SH-SY5Y (cell line): ENCODE data around the gene FOXJ3.

Experiments
- GATA2 ChIP-seq: IDR thresholded peaks from 2 replicates; pipeline ENCODE4 v1.6.1; 2011; ENCODE audit warnings: mild to moderate bottlenecking, low read depth, low read length
- GATA3 ChIP-seq: IDR thresholded peaks from 2 replicates; pipeline ENCODE4 v1.6.1; 2011; ENCODE audit warnings: low read depth, mild to moderate bottlenecking, low read length, moderate library complexity

The FOXJ3 gene

DNA sequence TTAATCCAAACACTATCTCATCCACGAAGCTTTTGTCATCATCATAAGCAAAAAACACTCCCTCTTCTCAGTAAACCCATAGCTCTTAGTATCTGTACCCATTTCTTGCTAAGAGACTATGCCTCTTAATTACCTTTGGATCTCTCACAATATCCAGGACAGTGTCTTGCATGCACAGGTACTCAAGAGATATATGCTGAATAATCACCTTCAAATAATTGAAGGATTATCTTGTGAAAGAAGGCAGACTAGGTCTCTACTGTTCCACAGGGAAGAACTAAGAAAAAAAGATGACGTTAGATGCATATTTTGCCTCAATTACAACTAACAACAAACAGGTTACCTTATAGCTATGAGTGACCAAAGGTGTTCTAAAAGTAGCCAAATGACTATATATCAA, 11.5 kb downstream of the FOXJ3 start:
- no peak for TF ChIP-seq GATA3
- TF ChIP-seq GATA2: no peak

DNA sequence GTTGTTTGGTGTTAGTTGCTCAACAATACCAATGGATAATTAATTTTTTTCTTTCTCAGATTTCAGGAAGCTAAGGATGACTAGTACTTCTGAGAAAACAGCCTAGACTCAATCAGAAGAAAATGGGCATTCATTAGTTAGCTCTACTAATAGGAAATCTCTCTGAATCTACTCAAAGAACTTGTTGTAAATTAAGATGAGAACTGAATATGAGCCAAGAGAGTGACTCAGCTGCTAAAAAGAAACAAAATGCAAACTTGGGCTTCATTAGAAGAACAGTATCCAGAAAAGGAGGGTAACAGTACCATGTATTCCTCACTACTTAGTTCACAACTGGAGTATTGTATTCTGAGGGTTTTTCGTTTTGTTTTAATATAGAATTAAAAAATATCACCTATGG, 12.5 kb downstream of the FOXJ3 start:
- no peak for TF ChIP-seq GATA2
- no peak for TF ChIP-seq GATA3

DNA sequence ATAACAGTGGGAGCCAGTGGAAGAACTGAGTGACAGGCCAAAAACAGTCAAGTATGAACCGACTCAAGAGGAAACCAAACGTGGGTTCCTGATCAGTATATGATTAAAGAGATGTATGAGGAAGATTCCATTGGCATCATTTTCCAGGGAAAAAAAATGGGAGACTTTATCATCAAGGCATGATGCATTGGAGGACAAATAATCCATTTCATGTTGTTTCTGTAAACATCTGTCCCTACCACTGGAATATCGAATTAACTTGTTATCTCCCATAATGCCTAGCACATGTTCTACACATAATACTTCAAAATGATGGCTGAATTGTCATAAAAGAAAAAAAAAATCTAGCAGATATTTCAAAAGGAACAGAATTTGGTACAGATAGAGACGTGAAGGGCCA, 13.3 kb downstream of the FOXJ3 start:
- no peak for TF ChIP-seq GATA2
- TF ChIP-seq GATA3: no peak; the same call in 1 of the 2 replicates

DNA sequence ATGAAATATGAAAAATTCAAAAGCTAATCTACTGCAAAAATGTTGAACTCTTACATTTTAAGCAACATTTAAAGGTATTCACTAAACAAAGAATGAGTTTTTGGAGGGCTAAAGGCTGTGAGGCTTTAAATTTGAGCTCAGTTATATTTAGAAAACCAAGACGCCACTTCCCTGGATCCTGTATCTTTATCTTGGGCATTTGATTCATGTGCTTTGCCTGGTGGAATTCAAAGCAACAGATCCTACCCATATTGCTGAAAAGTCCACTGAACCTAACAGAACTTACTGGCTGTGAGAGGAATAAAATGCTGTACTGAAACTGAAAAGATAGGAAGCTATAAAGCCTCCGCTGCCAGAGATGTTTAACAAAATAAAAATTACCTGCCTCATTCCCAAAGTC, 14.3 kb downstream of the FOXJ3 start:
- TF ChIP-seq GATA2 (no peak), GATA3 (no peak)

DNA sequence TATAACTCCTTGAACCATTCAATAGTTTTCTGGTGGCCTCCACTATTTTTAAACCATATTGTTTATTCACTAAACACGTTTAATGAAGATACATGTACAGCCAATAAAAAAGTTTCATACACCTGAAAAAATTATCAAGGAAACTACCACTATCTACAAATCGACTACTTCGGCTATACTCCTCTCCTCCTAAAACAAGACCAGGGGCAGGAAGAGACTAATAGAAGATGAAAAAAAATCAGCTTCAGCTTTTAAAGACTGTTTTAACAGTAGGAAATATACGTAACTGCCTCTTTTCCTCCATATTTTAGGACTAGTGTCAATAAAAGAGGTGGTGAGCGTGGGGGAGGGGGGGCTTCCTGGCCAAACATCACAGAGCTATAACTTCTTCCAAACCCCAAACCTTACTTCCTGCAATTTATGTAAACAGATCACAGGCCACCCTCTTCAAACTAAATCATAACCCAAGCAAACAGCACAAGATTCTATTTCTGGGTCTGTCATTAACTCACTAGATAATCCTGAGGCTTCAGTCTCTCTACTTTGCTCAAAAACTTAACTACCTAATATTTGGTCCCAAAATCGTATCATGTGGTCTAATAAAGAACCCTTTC, 15.1 kb downstream of the FOXJ3 start:
- TF ChIP-seq GATA2 (no peak), GATA3 (no peak)

DNA sequence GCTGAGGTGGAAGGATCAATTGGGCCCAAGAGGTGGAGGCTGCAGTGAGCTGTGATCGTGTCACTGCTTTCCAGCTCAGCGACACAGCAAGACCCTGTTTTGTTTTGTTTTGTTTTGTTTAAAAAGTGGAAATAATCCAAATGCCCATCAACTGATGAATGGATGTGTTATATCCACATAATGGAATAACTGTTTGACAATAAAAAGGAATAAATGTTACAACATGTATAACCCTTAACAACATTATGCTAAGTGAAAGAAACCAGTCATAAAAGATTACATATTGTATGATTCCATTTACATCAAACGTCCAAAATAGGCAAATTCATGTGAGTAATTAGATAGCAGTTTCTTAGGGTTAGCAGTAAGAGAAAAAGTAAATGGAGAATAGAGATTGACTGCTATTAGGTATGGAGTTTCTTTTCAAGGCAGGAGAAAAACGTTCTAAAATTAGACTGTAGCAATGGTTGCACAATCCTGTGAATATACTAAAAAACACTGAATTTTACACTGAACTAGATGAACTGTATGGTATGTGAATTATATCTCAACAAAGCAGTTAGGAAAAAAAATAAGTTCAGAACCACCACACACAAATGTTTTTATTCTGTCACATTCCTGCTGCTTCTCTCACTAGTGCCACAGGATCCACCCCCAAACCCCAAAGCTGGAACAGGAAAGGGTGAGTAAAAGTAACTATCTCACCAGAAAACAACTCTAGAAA, 15.7 kb downstream of the FOXJ3 start:
- TF ChIP-seq GATA3 (no peak), GATA2 (no peak)

DNA sequence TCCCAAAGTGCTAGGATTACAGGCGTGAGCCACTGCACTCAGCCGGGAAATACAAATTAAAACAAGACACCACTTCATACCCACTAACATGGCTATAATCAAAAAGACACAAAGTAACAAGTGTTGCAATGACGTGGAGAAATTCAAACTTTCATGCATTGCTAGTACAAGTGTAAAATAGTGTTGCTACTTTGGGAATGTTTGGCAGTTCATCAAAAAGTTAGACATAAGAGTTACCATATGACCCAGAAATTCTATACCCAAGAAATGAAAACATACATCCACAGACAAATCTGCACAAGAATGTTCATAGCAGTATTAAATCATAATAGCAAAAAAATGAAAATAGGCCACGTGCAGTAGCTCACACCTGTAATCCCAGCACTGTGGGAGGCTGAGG, 16.4 kb downstream of the FOXJ3 start:
- TF ChIP-seq GATA2: no peak
- no peak for TF ChIP-seq GATA3

DNA sequence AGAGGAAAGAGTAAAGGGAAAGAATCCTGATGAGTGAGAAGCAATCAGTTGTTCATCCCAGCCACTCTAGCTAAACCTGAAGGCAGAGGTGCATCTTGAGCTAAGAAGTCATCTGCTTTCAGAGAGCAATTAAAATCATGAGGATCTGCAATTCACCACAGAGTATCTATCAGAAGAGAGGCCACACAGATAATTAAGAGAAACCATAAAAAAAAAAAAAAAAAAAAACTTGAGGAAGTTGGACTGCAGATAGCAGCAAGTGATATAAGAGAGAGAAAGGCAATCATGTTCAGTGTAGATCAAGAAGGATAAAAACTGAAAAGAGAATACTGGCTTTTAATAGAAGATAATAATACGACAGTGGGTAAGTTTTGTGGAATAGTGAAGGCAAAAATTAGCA, 17.7 kb downstream of the FOXJ3 start:
- TF ChIP-seq GATA2: no peak
- TF ChIP-seq GATA3: no peak

DNA sequence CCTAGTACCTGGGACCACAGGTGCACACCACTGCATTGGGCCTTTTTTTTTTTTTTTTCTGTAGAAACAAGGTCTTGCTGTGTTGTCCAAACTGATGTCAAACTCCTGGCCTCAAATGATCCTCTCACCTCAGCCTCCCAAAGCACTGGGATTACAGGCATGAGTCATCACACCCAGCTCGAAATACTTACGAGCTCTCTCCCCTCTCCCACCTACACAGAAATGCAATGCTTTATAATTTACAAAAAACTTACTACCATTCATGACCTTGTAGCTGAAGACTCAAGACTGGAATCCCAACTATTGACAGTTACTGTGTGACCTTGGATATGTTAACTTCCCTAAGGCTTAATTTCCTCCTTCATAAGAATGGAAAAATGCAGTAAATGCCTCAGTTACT, 18.7 kb downstream of the FOXJ3 start:
- TF ChIP-seq GATA3: no peak
- no peak for TF ChIP-seq GATA2

DNA sequence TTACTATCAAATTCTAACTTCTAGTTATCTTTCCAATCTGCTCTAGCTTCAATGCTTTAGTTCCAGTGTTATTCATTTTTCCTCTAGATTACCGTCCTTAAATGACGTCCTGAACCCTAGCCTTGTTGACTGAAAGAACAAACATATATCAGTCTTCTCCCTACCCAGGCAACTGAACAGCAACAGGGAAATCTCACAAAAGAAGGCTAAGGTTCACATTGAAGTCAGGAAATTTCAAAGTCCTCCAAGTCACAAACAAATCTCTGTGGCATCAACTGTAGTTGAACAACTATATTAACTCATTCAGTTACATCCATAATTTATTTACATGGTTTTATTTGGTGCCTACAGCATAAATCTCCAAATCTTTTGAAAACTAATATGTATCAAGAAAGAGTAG, 19.5 kb downstream of the FOXJ3 start:
- TF ChIP-seq GATA2 (no peak), GATA3 (no peak)

DNA sequence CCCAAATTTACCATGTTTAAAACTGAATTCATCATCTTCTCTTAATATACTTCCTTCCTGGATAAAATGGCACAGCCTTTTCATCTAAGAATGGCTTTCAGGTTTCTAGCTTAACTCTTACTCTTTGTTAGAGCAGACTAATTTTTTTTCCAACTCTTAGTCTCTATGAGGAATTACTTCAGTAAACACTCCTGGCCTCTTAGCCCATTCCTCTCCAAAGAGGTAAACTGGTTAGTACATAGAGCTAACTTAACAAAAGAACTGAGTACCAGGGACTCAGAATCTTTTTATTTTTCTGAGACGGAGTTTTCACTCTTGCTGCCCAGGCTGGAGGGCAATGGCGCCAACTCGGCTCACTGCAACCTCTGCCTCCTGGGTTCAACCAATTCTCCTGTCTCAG, 21.1 kb downstream of the FOXJ3 start:
- TF ChIP-seq GATA3 (no peak), GATA2 (no peak)

DNA sequence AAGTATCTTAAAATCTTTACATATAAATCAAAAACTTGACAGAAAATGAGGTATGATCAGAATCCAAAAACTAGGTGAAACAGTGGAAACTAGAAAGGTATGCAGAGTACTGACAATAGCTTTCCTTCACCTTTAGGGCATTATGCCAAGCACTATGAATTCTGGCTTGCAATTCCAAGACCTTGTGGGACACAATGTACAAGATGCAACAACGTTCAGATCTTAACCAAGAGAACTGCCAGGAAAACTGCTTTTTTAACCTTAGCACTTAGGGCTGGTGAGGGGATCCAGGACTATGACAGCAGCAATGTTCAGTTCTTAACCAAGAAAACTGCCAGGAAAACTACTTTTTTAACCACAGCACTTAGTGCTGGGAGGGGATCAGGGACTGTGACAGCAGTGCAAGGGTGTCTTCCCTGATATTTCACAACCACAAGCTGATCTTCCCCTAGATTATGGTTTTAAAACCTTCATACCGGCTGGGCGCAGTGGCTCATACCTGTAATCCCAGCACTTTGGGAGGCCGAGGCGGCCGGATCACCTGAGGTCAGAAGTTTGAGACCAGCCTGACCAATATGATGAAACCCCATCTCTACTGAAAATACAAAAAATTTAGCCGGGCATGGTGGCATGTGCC, 22.3 kb downstream of the FOXJ3 start:
- no peak for TF ChIP-seq GATA2
- TF ChIP-seq GATA3: no peak

DNA sequence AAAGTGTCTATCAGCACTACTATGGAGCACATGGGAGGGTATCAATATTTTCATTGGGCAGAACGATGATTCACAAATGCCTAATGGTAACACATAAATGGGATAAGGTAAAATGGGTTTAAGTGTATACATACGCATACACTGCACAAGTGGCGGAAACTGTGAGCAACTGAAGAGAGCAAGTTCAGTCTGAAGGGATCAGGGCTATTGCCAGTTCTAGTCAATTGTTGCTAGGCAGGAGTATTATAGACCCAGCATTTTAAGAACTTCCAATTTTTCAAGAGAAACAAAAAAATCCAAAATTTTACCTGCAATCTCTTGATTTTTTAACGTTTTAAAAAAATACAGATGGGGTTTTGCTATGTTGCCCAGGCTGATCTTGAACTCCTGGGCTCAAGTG, 23.1 kb downstream of the FOXJ3 start:
- TF ChIP-seq GATA2: no peak
- no peak for TF ChIP-seq GATA3

DNA sequence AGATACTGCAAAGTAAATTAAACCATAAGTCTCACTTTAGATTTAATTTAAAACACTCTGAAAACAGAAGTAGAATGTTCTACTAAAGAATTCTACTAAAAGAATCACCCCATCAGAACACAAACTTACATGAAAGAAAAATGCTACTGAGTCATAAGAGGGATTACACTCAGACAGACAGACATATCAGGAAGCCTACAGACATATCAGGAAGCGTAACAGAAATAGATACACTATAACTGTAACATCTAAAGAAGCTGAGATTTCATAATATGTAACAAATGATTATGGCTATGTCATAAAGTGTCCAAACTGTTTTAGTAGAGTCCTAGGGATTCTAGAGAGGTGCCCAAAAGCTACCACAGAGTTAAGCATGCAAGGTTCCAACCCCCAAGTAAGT, 23.9 kb downstream of the FOXJ3 start:
- no peak for TF ChIP-seq GATA2
- no peak for TF ChIP-seq GATA3

DNA sequence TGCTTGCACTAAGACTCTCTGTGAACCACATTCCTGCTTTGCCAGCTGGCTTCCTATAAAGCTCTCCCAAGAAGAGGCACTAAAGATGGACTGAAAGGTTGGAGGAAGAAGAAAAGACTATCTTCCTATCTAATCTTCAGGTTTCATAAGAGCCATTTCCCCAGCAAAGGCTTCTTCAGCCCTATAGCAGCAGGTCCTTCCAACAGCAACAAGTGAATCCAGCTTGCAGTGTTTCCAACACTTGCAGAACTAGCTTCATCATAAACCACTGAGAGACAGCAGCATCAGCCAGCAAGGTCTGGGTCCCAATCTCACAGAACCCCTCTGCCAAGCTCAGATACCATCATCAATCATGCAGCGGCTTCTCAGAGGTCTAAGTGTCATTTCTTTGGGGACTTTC, 28.1 kb downstream of the FOXJ3 start:
- TF ChIP-seq GATA3 (no peak), GATA2 (no peak)
